Stromal cell of bone marrow (primary cell): ENCODE measurements around the gene PGF.

Source experiments
- DNase-seq: peaks from one replicate; pipeline ENCODE4 v3.0.0-alpha.2; 2012; ENCODE audit warnings: low read depth

PGF gene

GRCh38 chr14:74956280-74957072 is 1.1 kb upstream of the PGF start:
- no peak for DNase-seq

- DNase-seq, result no peak
Observed at GRCh38 chr14:74956027-74956279, 556 bp upstream of the PGF start.

GRCh38 chr14:74954947-74955228 is 509 bp downstream of the PGF start:
- no peak for DNase-seq

GRCh38 chr14:74954232-74954946 is 1.0 kb downstream of the PGF start:
- no peak for DNase-seq

- DNase-seq, result no peak
Observed at GRCh38 chr14:74953686-74954085, 1.7 kb downstream of the PGF start.

- no peak for DNase-seq
Observed at GRCh38 chr14:74952697-74953484, 2.5 kb downstream of the PGF start.

GRCh38 chr14:74952180-74952665 is 3.2 kb downstream of the PGF start:
- DNase-seq, result no peak

GRCh38 chr14:74951443-74952179 is 3.8 kb downstream of the PGF start:
- DNase-seq, result no peak

- DNase-seq, result no peak
Observed at GRCh38 chr14:74950795-74951442, 4.5 kb downstream of the PGF start.

- no peak for DNase-seq
Observed at GRCh38 chr14:74949859-74950573, 5.4 kb downstream of the PGF start.

GRCh38 chr14:74949191-74949601 is 6.2 kb downstream of the PGF start:
- no peak for DNase-seq

GRCh38 chr14:74948228-74949175 is 6.9 kb downstream of the PGF start:
- no peak for DNase-seq

- no peak for DNase-seq
Observed at GRCh38 chr14:74947353-74948227, 7.8 kb downstream of the PGF start.

- DNase-seq, result no peak
Observed at GRCh38 chr14:74946659-74947281, 8.6 kb downstream of the PGF start.

GRCh38 chr14:74945852-74946658 is 9.3 kb downstream of the PGF start:
- DNase-seq, result peak; percentile 39

- DNase-seq, result no peak
Observed at GRCh38 chr14:74945261-74945851, 10.0 kb downstream of the PGF start.

- DNase-seq, result no peak
Observed at GRCh38 chr14:74942608-74943007, 12.8 kb downstream of the PGF start.
